ENCODE results near the gene UBE2O. TPM values are rescaled to one million over a fixed set of nuclear protein-coding genes. Genes with fewer than 3 reads are reported as not detected.

The UBE2O gene
- total and polyA plus RNA-seq, 4 donors, result 3.3 to 71.5 (median 9.2) TPM

DNA sequence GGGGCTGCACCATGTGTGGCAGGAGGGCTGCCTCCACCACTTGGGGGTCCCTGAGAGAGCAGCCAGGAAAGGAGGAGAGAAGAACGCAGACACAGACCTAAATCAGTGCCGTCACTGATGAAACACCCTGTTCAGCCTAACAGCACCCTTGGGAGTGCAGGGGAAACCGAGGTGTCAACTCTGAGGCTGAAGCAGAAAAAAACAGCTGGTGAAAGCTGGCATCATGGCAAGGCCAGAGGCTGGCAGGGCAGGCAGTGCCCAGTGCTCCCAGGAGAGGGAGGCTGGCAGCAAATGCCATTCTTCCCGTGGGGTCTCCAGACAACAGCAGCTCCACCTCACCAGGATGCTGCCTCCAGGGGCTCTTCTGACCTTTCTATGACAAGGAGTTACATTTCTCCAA lies 45.4 kb downstream of the UBE2O start:
- TF ChIP-seq GABPA (IDR thresholded peaks at IDR 0.05 in 1 of 2, conservative IDR thresholded peaks at IDR 0.05 in 1 of 2) (no peak), NR2F2 (IDR thresholded peaks at IDR 0.05) (no peak), HNF4A (conservative IDR thresholded peaks at IDR 0.05) (no peak), TAF1 (conservative IDR thresholded peaks at IDR 0.05) (no peak)
- 95% methylated on average over 4 of the region's 4 CpGs for WGBS
- no peak overlapping the region for H3K9ac ChIP-seq (ENCODE audit: low read depth in 1 of 2, low read length in 2 of 2)
- H3K4me3 ChIP-seq (ENCODE audit: low read depth in 1 of 3, low read length in 3 of 3), result no peak overlapping the region
- no peaks in the 10 kb centered on the region for H3K9me3 ChIP-seq (ENCODE audit: control insufficient read depth in 4 of 4, low read length in 3 of 4)
- no peaks in the 10 kb centered on the region for H3K27me3 ChIP-seq (ENCODE audit: control insufficient read depth in 4 of 4, insufficient read depth in 4 of 4, low read length in 3 of 4)
- H3K27ac ChIP-seq (ENCODE audit: low read depth in 1 of 2, low read length in 2 of 2), result no peak overlapping the region
- H3K4me1 ChIP-seq (ENCODE audit: control insufficient read depth in 4 of 4, insufficient read depth in 4 of 4, low read length in 3 of 4), result peaks cover 0 to 13% (median 9%) of the 10 kb centered on the region in 4 donors
- no peak for DNase-seq (ENCODE audit: low spot score)
- peaks cover 0 to 12% (median under 1%) of the 10 kb centered on the region in 4 donors for H3K36me3 ChIP-seq (ENCODE audit: control insufficient read depth in 4 of 4, insufficient read depth in 3 of 4, low read depth in 1 of 4, low read length in 3 of 4)

DNA sequence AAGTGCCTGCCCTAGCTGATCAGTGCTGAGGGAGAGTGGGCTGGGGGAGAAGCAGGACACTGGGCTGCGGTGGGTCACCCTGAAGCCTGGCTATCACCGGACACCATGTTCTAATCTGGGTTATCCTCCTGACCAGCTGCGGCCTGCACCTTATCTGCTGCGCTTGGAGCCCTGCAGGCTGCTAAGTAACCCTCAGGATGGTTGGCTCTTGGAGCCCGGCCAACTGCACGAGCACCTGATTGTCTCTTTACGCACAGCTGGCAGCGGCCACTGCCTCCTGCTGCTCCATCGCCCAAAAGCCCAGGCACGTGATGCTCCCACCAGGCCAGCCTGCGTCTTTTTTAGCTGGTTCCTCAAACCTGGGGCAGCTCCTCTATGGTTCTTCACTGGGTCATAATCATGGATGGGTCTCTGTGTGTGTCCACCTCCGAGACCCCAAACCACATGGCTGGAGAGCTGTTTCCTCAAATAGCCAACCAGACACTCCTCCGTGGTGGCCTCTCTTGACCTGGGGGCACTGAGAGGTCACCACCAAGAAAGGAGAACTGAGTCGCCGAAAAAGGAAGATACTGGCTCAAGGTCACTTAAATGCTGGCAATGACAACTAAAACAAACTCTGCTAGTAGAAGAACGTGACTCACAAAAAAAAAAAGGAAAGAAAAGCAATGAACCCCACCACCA lies 46.8 kb downstream of the UBE2O start:
- TF ChIP-seq HNF4A (conservative IDR thresholded peaks at IDR 0.05), result no peak
- TF ChIP-seq JUND (IDR thresholded peaks at IDR 0.05), result no peak
- no peak for TF ChIP-seq NR2F2 (IDR thresholded peaks at IDR 0.05)
- TF ChIP-seq FOXA1 (IDR thresholded peaks at IDR 0.05), result no peak
- no peak for TF ChIP-seq YY1 (IDR thresholded peaks at IDR 0.05)
- TF ChIP-seq, protein P1, sequence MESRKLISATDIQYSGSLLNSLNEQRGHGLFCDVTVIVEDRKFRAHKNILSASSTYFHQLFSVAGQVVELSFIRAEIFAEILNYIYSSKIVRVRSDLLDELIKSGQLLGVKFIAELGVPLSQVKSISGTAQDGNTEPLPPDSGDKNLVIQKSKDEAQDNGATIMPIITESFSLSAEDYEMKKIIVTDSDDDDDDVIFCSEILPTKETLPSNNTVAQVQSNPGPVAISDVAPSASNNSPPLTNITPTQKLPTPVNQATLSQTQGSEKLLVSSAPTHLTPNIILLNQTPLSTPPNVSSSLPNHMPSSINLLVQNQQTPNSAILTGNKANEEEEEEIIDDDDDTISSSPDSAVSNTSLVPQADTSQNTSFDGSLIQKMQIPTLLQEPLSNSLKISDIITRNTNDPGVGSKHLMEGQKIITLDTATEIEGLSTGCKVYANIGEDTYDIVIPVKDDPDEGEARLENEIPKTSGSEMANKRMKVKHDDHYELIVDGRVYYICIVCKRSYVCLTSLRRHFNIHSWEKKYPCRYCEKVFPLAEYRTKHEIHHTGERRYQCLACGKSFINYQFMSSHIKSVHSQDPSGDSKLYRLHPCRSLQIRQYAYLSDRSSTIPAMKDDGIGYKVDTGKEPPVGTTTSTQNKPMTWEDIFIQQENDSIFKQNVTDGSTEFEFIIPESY (IDR thresholded peaks at IDR 0.05), result no peak
- TF ChIP-seq RXRA (IDR thresholded peaks at IDR 0.05), result no peak
- TF ChIP-seq RAD21 (IDR thresholded peaks at IDR 0.05), result no peak
- TF ChIP-seq FOXA2 (IDR thresholded peaks at IDR 0.05), result no peak
- TF ChIP-seq, protein P2, sequence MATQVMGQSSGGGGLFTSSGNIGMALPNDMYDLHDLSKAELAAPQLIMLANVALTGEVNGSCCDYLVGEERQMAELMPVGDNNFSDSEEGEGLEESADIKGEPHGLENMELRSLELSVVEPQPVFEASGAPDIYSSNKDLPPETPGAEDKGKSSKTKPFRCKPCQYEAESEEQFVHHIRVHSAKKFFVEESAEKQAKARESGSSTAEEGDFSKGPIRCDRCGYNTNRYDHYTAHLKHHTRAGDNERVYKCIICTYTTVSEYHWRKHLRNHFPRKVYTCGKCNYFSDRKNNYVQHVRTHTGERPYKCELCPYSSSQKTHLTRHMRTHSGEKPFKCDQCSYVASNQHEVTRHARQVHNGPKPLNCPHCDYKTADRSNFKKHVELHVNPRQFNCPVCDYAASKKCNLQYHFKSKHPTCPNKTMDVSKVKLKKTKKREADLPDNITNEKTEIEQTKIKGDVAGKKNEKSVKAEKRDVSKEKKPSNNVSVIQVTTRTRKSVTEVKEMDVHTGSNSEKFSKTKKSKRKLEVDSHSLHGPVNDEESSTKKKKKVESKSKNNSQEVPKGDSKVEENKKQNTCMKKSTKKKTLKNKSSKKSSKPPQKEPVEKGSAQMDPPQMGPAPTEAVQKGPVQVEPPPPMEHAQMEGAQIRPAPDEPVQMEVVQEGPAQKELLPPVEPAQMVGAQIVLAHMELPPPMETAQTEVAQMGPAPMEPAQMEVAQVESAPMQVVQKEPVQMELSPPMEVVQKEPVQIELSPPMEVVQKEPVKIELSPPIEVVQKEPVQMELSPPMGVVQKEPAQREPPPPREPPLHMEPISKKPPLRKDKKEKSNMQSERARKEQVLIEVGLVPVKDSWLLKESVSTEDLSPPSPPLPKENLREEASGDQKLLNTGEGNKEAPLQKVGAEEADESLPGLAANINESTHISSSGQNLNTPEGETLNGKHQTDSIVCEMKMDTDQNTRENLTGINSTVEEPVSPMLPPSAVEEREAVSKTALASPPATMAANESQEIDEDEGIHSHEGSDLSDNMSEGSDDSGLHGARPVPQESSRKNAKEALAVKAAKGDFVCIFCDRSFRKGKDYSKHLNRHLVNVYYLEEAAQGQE (IDR thresholded peaks at IDR 0.05), result no peak
- no peak for TF ChIP-seq SP1 (IDR thresholded peaks at IDR 0.05)
- TF ChIP-seq HNF4G (IDR thresholded peaks at IDR 0.05), result no peak
- TF ChIP-seq, protein P3, sequence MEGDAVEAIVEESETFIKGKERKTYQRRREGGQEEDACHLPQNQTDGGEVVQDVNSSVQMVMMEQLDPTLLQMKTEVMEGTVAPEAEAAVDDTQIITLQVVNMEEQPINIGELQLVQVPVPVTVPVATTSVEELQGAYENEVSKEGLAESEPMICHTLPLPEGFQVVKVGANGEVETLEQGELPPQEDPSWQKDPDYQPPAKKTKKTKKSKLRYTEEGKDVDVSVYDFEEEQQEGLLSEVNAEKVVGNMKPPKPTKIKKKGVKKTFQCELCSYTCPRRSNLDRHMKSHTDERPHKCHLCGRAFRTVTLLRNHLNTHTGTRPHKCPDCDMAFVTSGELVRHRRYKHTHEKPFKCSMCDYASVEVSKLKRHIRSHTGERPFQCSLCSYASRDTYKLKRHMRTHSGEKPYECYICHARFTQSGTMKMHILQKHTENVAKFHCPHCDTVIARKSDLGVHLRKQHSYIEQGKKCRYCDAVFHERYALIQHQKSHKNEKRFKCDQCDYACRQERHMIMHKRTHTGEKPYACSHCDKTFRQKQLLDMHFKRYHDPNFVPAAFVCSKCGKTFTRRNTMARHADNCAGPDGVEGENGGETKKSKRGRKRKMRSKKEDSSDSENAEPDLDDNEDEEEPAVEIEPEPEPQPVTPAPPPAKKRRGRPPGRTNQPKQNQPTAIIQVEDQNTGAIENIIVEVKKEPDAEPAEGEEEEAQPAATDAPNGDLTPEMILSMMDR (IDR thresholded peaks at IDR 0.05; ENCODE audit: low read depth, low read length, missing input control), result no peak
- no peak for TF ChIP-seq TAF1 (conservative IDR thresholded peaks at IDR 0.05)
- TF ChIP-seq, protein P4, sequence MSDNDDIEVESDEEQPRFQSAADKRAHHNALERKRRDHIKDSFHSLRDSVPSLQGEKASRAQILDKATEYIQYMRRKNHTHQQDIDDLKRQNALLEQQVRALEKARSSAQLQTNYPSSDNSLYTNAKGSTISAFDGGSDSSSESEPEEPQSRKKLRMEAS (IDR thresholded peaks at IDR 0.05), result no peak
- TF ChIP-seq, protein P5, sequence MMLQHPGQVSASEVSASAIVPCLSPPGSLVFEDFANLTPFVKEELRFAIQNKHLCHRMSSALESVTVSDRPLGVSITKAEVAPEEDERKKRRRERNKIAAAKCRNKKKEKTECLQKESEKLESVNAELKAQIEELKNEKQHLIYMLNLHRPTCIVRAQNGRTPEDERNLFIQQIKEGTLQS (IDR thresholded peaks at IDR 0.05), result no peak
- no peak for TF ChIP-seq EGR1 (IDR thresholded peaks at IDR 0.05; ENCODE audit: low read depth in 2 of 2)
- TF ChIP-seq GABPA (IDR thresholded peaks at IDR 0.05 in 1 of 2, conservative IDR thresholded peaks at IDR 0.05 in 1 of 2), result no peak
- Histone ChIP-seq H3K9me3 (ENCODE audit: control insufficient read depth in 4 of 4, low read length in 3 of 4) (no peaks in the 10 kb centered on the region), H3K9ac (ENCODE audit: low read depth in 1 of 2, low read length in 2 of 2) (no peak overlapping the region), H3K27ac (ENCODE audit: low read depth in 1 of 2, low read length in 2 of 2) (no peak overlapping the region), H3K4me1 (ENCODE audit: control insufficient read depth in 4 of 4, insufficient read depth in 4 of 4, low read length in 3 of 4) (peaks cover 0 to 13% (median 9%) of the 10 kb centered on the region in 4 donors), H3K27me3 (ENCODE audit: control insufficient read depth in 4 of 4, insufficient read depth in 4 of 4, low read length in 3 of 4) (no peaks in the 10 kb centered on the region), H3K4me3 (ENCODE audit: low read depth in 1 of 3, low read length in 3 of 3) (no peak overlapping the region), H3K36me3 (ENCODE audit: control insufficient read depth in 4 of 4, insufficient read depth in 3 of 4, low read depth in 1 of 4, low read length in 3 of 4) (peaks cover 0 to 22% (median 7%) of the 10 kb centered on the region in 4 donors)
- WGBS, result 78% methylated on average over 16 of the region's 16 CpGs
- DNase-seq (ENCODE audit: low spot score), result peak; percentile 89

Measured in liver (tissue), 9 donors.